NCI-H2081 treated with DMSO at 0.1 percent for 48 hours (cell line): ENCODE measurements around the gene ZFP92.

Experiments used
- DNase-seq: peaks from one replicate; lab custom pipeline; 2025; lab: John Stamatoyannopoulos, UW

Gene ZFP92

GRCh38 chrX:153438532-153438931 lies 27.3 kb downstream of the ZFP92 start:
- DNase-seq: no peak

GRCh38 chrX:153439977-153440376 lies 28.7 kb downstream of the ZFP92 start:
- DNase-seq: no peak

- no peak for DNase-seq
Observed at GRCh38 chrX:153440556-153441135, 29.4 kb downstream of the ZFP92 start.

GRCh38 chrX:153441296-153441695 lies 30.0 kb downstream of the ZFP92 start:
- no peak for DNase-seq

- no peak for DNase-seq
Observed at GRCh38 chrX:153441981-153442380, 30.7 kb downstream of the ZFP92 start.

GRCh38 chrX:153442463-153442862 lies 31.2 kb downstream of the ZFP92 start:
- no peak for DNase-seq

GRCh38 chrX:153443476-153444332 lies 32.4 kb downstream of the ZFP92 start:
- no peak for DNase-seq

GRCh38 chrX:153444333-153445011 lies 33.2 kb downstream of the ZFP92 start:
- DNase-seq: no peak

GRCh38 chrX:153445106-153445855 lies 34.0 kb downstream of the ZFP92 start:
- no peak for DNase-seq

- no peak for DNase-seq
Observed at GRCh38 chrX:153445856-153446635, 34.8 kb downstream of the ZFP92 start, which contains the start of gene TREX2. Gene TREX2 (minus strand): TSS chrX:153446056. CDS start chrX:153445430, 626 bp downstream.

GRCh38 chrX:153446636-153446936 lies 35.3 kb downstream of the ZFP92 start:
- DNase-seq: no peak

- no peak for DNase-seq
Observed at GRCh38 chrX:153446950-153447580, 35.8 kb downstream of the ZFP92 start.

- no peak for DNase-seq
Observed at GRCh38 chrX:153447581-153447960, 36.3 kb downstream of the ZFP92 start.

GRCh38 chrX:153448556-153449367 lies 37.5 kb downstream of the ZFP92 start:
- no peak for DNase-seq

- no peak for DNase-seq
Observed at GRCh38 chrX:153449368-153450113, 38.3 kb downstream of the ZFP92 start.

GRCh38 chrX:153450114-153450948 lies 39.1 kb downstream of the ZFP92 start:
- no peak for DNase-seq

GRCh38 chrX:153450949-153451277 lies 39.6 kb downstream of the ZFP92 start:
- DNase-seq: no peak

- no peak for DNase-seq
Observed at GRCh38 chrX:153454901-153455550, 43.8 kb downstream of the ZFP92 start.
